Adrenal gland (tissue), 5 donors: Measurements from ENCODE around the gene GRAMD1B.

ENCODE experiments used
- CTCF ChIP-seq, 6 experiments: fragments of 450-650 bp in 4 of 6; fragments of 200-600 bp in 2 of 6; sonication (generic) in 1 of 6; IDR thresholded peaks; 1 replicate in 5 of 6; 2 replicates in 1 of 6; pipeline versions ENCODE4 v1.5.1 to v1.8.0; 2016 to 2021; ENCODE audit warnings: antibody characterized with exemption in 6 of 6, mild to moderate bottlenecking in 2 of 6, moderate library complexity in 1 of 6
- POLR2A ChIP-seq, 2 donors: fragments of 450-650 bp; IDR thresholded peaks; one replicate each; pipeline ENCODE4 v1.6.1; 2017; ENCODE audit warnings: antibody characterized with exemption in 2 of 2, mild to moderate bottlenecking in 2 of 2, moderate library complexity in 1 of 2
- donor health status: DM: no; HTN: no; CAD: no.

- TF ChIP-seq CTCF (IDR thresholded peaks at IDR 0.05) (no peak), POLR2A (IDR thresholded peaks at IDR 0.05) (no peak)
These were observed 223.9 kb downstream of the GRAMD1B start for GRCh38 chr11:123653827-123654565.
